PC-3 (cell line): ENCODE data around the gene KIT. TPM values are rescaled to one million over a fixed set of nuclear protein-coding genes. Genes with fewer than 3 reads are reported as not detected.

Experiments
- ATAC-seq: fragments of 200-7000 bp; cut with Tn5 transposase; 2 replicates; pipeline ENCODE4 v1.9.1; 2020; ENCODE audit warnings: mild to moderate bottlenecking, moderate library complexity
- BruUV-seq: library from RNA; stranded (reverse); fragments of 400-500 nt; replicated peaks from 2 replicates; lab custom pipeline; 2021; lab: Mats Ljungman, UMichigan
- CTCF ChIA-PET: fragments of 300-600 bp; sonication (Branson Sonifier 250); formaldehyde crosslinking; loops from one replicate; lab custom pipeline; 2022; ENCODE audit warnings: antibody characterized with exemption; lab: Charles Lee
- POLR2A ChIA-PET: fragments of 300-600 bp; sonication (Branson Sonifier 250); formaldehyde crosslinking; loops from one replicate; lab custom pipeline; 2022; ENCODE audit warnings: antibody characterized with exemption; ENCODE audit not compliant: unreplicated experiment; lab: Charles Lee
- DNase-seq: peaks from one replicate; pipeline ENCODE4 v3.0.0-alpha.2; 2015
- H2AFZ ChIP-seq: fragments of 300-600 bp; sonication (generic); 2 replicates; pipeline ENCODE4 v1.6.0; 2016; ENCODE audit warnings: antibody characterized with exemption, low read length
- H3F3A ChIP-seq: fragments of 300-600 bp; sonication (generic); one replicate; pipeline ENCODE4 v1.6.0; 2017; ENCODE audit warnings: antibody characterized with exemption, low read length, control low read depth, mild to moderate bottlenecking; ENCODE audit not compliant: unreplicated experiment
- H3K27ac ChIP-seq: fragments of 300-600 bp; sonication (generic); 2 replicates; pipeline ENCODE4 v1.5.1; 2016; ENCODE audit warnings: mild to moderate bottlenecking, low read length
- H3K27me3 ChIP-seq: fragments of 300-600 bp; sonication (generic); 2 replicates; pipeline ENCODE4 v1.6.1; 2016; ENCODE audit warnings: low read length, mixed read lengths
- H3K36me3 ChIP-seq: fragments of 300-600 bp; sonication (generic); 2 replicates; pipeline ENCODE4 v1.6.1; 2016; ENCODE audit warnings: low read depth, mixed run types, low read length, mixed read lengths
- H3K4me1 ChIP-seq: fragments of 300-600 bp; sonication (generic); 2 replicates; pipeline ENCODE4 v1.5.1; 2016; ENCODE audit warnings: low read length; ENCODE audit not compliant: insufficient read depth
- H3K4me2 ChIP-seq: fragments of 300-600 bp; sonication (generic); 2 replicates; pipeline ENCODE4 v1.6.0; 2016; ENCODE audit warnings: low read length
- H3K4me3 ChIP-seq: fragments of 300-600 bp; sonication (generic); 2 replicates; pipeline ENCODE4 v1.5.1; 2016; ENCODE audit warnings: mild to moderate bottlenecking, low read length, mixed read lengths
- H3K79me2 ChIP-seq: fragments of 300-600 bp; sonication (generic); 2 replicates; pipeline ENCODE4 v1.6.1; 2017; ENCODE audit warnings: low read length, mixed read lengths
- H3K9ac ChIP-seq: fragments of 300-600 bp; sonication (generic); 2 replicates; pipeline ENCODE4 v1.6.0; 2016; ENCODE audit warnings: mild to moderate bottlenecking, low read length
- H3K9me2 ChIP-seq: fragments of 300-600 bp; sonication (generic); replicated peaks from 2 replicates; pipeline ENCODE4 v1.6.1; 2016; ENCODE audit warnings: mixed run types, low read length, mixed read lengths
- H3K9me3 ChIP-seq: fragments of 300-600 bp; sonication (generic); 2 replicates; pipeline ENCODE4 v1.6.1; 2016; ENCODE audit warnings: low read length, mixed read lengths
- H4K20me1 ChIP-seq: fragments of 300-600 bp; sonication (generic); 2 replicates; pipeline ENCODE4 v1.6.1; 2016; ENCODE audit warnings: low read length, mixed read lengths
- CTCF ChIP-seq: fragments of 300-600 bp; sonication (generic); conservative IDR thresholded peaks from 2 replicates; pipeline ENCODE4 v1.5.1; 2017; ENCODE audit warnings: antibody characterized with exemption, low read depth, mild to moderate bottlenecking, low read length
- EZH2 ChIP-seq: fragments of 300-600 bp; sonication (generic); IDR thresholded peaks from one replicate; pipeline ENCODE4 v1.6.1; 2017; ENCODE audit warnings: antibody characterized with exemption, mild to moderate bottlenecking, low read length; ENCODE audit not compliant: unreplicated experiment
- EZH2phosphoT487 ChIP-seq: fragments of 300-600 bp; sonication (generic); IDR thresholded peaks from 2 replicates; pipeline ENCODE4 v1.6.1; 2018; ENCODE audit warnings: mild to moderate bottlenecking, antibody characterized with exemption, low read length, borderline replicate concordance
- intact Hi-C: fragments of 100-400 bp; cut with micrococcal nuclease; formaldehyde crosslinking; loops from 2 replicates; pipeline ENCODE4 v1.9.0; 2023
- total RNA-seq: library from RNA; depleted of rRNA; stranded (reverse); fragments of >200 nt; gene quantifications from 2 replicates; pipeline ENCODE4 v1.2.3, GENCODE V29; 2014

Gene KIT
- total RNA-seq, 1 experiment from 2014 or later, result not detected

DNA sequence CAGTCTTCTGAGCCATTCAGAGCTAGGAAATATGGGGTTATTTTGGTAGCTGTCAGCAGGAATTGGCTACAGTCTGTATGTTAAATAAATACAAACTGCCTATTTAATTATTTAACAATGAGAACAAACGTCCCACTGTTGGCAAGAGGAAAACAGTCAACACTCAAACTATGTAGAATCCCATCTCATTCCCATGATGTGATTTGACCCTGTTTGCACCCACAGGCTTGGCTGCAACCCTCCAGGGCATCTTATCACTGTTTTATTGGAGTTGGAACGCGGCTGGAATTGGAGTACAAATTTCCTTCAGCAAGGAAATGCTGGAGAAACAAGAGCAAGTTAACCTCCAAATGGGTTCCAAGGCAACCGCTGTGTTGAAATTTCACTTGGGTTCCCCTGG is 124.0 kb downstream of the KIT start:
- no peak overlapping the region for H3K4me2 ChIP-seq
- intact Hi-C loops, result no loop called here
- no peak for TF ChIP-seq EZH2
- TF ChIP-seq CTCF, result no peak
- TF ChIP-seq EZH2phosphoT487, result no peak
- POLR2A ChIA-PET, result no interaction called here
- no peak for DNase-seq
- H3K4me3 ChIP-seq, result no peak overlapping the region
- no peaks in the 10 kb centered on the region for H3K4me1 ChIP-seq
- no peaks in the 10 kb centered on the region for H3K9me2 ChIP-seq
- no peak overlapping the region for H2AFZ ChIP-seq
- CTCF ChIA-PET, result no interaction called here
- no peaks in the 10 kb centered on the region for H3K36me3 ChIP-seq
- no peaks in the 10 kb centered on the region for H3F3A ChIP-seq
- H3K9me3 ChIP-seq, result no peaks in the 10 kb centered on the region
- BruUV-seq, result no TSS peak
- H3K9ac ChIP-seq, result no peak overlapping the region
- no peak for ATAC-seq
- no peaks in the 10 kb centered on the region for H4K20me1 ChIP-seq
- peaks cover 19% of the 10 kb centered on the region for H3K27me3 ChIP-seq
- no peak overlapping the region for H3K27ac ChIP-seq
- H3K79me2 ChIP-seq, result no peaks in the 10 kb centered on the region

DNA sequence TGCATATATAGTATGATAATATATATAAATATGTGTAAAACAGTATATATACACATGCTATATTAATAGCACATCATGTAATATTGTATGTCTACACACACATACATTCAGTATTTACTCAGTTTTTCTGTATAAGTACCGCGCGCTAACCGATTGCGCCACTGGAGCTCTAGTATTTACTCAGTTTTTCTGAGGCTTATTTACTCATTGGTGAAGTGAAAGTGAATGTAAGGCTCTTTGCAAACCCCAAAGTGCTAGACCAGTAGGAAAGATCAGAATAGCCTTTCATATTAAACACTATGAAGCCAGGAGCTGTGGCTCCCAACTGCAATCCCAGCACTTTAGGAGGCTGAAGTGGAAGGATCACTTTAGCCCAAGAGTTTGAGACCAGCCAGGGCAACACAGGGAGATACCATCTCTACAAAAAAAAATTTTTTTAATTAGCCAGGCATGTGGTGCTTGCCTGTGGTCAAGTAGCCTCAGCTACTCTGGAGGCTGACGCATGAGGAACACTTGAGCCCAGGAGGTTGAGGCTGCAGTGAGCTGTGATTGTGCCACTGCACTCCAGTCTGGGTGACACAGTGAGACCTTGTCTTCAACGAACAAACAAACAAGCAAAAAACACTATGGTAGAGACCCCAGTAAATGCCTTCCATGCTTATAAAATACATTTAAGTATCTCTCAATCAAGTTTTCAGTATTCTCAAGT is 125.8 kb downstream of the KIT start:
- POLR2A ChIA-PET, result no interaction called here
- Histone ChIP-seq H3K36me3 (no peaks in the 10 kb centered on the region), H3K9me3 (no peaks in the 10 kb centered on the region), H3K9me2 (no peaks in the 10 kb centered on the region), H3K27me3 (peaks cover 17% of the 10 kb centered on the region), H3K27ac (no peak overlapping the region), H3K4me2 (no peak overlapping the region), H3K79me2 (no peaks in the 10 kb centered on the region), H3K4me3 (no peak overlapping the region), H3F3A (no peaks in the 10 kb centered on the region), H3K9ac (no peak overlapping the region), H3K4me1 (no peaks in the 10 kb centered on the region), H2AFZ (no peak overlapping the region), H4K20me1 (no peaks in the 10 kb centered on the region)
- CTCF ChIA-PET, result no interaction called here
- intact Hi-C loops, result no loop called here
- BruUV-seq, result no TSS peak
- ATAC-seq (no peak), DNase-seq (no peak)
- TF ChIP-seq EZH2phosphoT487, result no peak
- TF ChIP-seq EZH2, result no peak
- no peak for TF ChIP-seq CTCF

- Histone ChIP-seq H3K27me3 (peaks cover 17% of the 10 kb centered on the region), H3K9ac (no peak overlapping the region), H3K79me2 (no peaks in the 10 kb centered on the region), H3K4me3 (no peak overlapping the region), H3K9me2 (no peaks in the 10 kb centered on the region), H3K36me3 (no peaks in the 10 kb centered on the region), H3K4me2 (no peak overlapping the region), H4K20me1 (no peaks in the 10 kb centered on the region), H3K27ac (no peak overlapping the region), H3F3A (no peaks in the 10 kb centered on the region), H3K9me3 (no peaks in the 10 kb centered on the region), H3K4me1 (no peaks in the 10 kb centered on the region), H2AFZ (no peak overlapping the region)
- ChIA-PET CTCF (no interaction called here), POLR2A (no interaction called here)
- TF ChIP-seq EZH2phosphoT487, result no peak
- no peak for TF ChIP-seq EZH2
- no peak for TF ChIP-seq CTCF
- no TSS peak for BruUV-seq
- DNase-seq (no peak), ATAC-seq (no peak)
- intact Hi-C loops, result no loop called here
These were observed 126.5 kb downstream of the KIT start for GRCh38 chr4:54784161-54784671.
